Right lobe of liver (tissue), 6 donors: Measurements from ENCODE around the gene SRCIN1. TPM values are rescaled to one million over a fixed set of nuclear protein-coding genes. Genes with fewer than 3 reads are reported as not detected.
"Not testable (repeated sequence)": the region's sequence is repeated elsewhere in the genome, so short reads cannot be mapped to it uniquely, and the experiment has no call there.

Experiments used
- ATAC-seq, 4 donors: fragments of 200-7000 bp; cut with Tn5 transposase; one replicate each; pipeline ENCODE4 v1.9.1; 2020; ENCODE audit warnings: mild to moderate bottlenecking in 4 of 4, moderate library complexity in 4 of 4
- DNase-seq, 3 donors: peaks; one replicate each; pipeline ENCODE4 v3.0.0-alpha.2; 2020
- H3K27ac ChIP-seq, 3 donors: fragments of 200-600 bp; one replicate each; pipeline ENCODE4 v1.8.0; 2022
- H3K27me3 ChIP-seq, 2 donors: fragments of 200-600 bp; one replicate each; pipeline ENCODE4 v1.8.0; 2022
- H3K36me3 ChIP-seq, 4 donors: fragments of 200-600 bp; sonication (generic) in 1 of 4; one replicate each; pipeline versions ENCODE4 v1.5.1 to v1.8.0; 2017 to 2022; ENCODE audit warnings: control low read depth in 1 of 4
- H3K4me1 ChIP-seq, 4 donors: fragments of 200-600 bp; sonication (generic) in 1 of 4; one replicate each; pipeline versions ENCODE4 v1.5.1 to v1.8.0; 2017 to 2022; ENCODE audit warnings: control low read depth in 1 of 4
- H3K4me3 ChIP-seq, 3 donors: fragments of 200-600 bp; one replicate each; pipeline ENCODE4 v1.8.0; 2022
- H3K9me3 ChIP-seq, 4 donors: fragments of 200-600 bp; sonication (generic) in 1 of 4; one replicate each; pipeline versions ENCODE4 v1.5.1 to v1.8.0; 2017 to 2022; ENCODE audit warnings: control low read depth in 1 of 4
- CTCF ChIP-seq, 4 donors: fragments of 200-600 bp in 3 of 4; fragments of 450-650 bp in 1 of 4; IDR thresholded peaks; one replicate each; pipeline versions ENCODE4 v1.5.1 to v1.8.0; 2016 to 2022; ENCODE audit warnings: antibody characterized with exemption in 4 of 4, mild to moderate bottlenecking in 2 of 4
- POLR2A ChIP-seq: fragments of 450-650 bp; IDR thresholded peaks from one replicate; pipeline ENCODE4 v1.6.1; 2017; ENCODE audit warnings: antibody characterized with exemption, mild to moderate bottlenecking
- WGBS: methylation state at CpG from one replicate; pipeline ENCODE4 v1.1.6; 2018; ENCODE audit warnings: low coverage, low lambda C conversion rate; ENCODE audit not compliant: insufficient coverage; ENCODE audit errors: missing lambda C conversion rate; 5-methylcytosine and 5-hydroxymethylcytosine counted together
- intact Hi-C, 2 donors: fragments of 100-400 bp; cut with DNase I; formaldehyde crosslinking; loops; one replicate each; pipeline versions ENCODE4 v1.11.2 to v1.14.1; 2022
- total RNA-seq, 6 experiments: library from RNA; depleted of rRNA in 2 of 6; stranded (reverse); fragments of >200 nt in 2 of 6; fragmentation: NEBNext Ultra II Directional in 3 of 6; extraction: Animal tissue kit (Norgen Biotek cat#: 25700) in 3 of 6; gene quantifications; one replicate each; pipeline versions ENCODE4 v1.1.0 to v1.2.4, GENCODE V29; 2016 to 2023
- donor health status: DM: no; HTN: yes; CAD: no.
- donor health status: DM: no; HTN: no; CAD: no.
- donor health status: DM: no; HTN: no; CAD: no.
- donor health status: DM: no; HTN: yes; CAD: no.
- donor health status: DM: no; HTN: yes; CAD: no.

SRCIN1 gene
- total RNA-seq, 6 experiments from 2014 or later = 5.6 to 17.6 (median 11.5) TPM

- H3K9me3 ChIP-seq = no peaks in the 10 kb centered on the region
- H3K4me3 ChIP-seq = no peak overlapping the region
- 61% methylated on average over 3 of the region's 3 CpGs for WGBS
- no peaks in the 10 kb centered on the region for H3K4me1 ChIP-seq
- H3K27ac ChIP-seq = no peak overlapping the region
- H3K36me3 ChIP-seq = no peaks in the 10 kb centered on the region
- TF ChIP-seq CTCF (IDR thresholded peaks at IDR 0.05) = no peak
- no peak for TF ChIP-seq POLR2A
- peak in 1 of 4 donors; percentile 45 for ATAC-seq
- intact Hi-C loops = no loop called here
- no peaks in the 10 kb centered on the region for H3K27me3 ChIP-seq
- peak in 1 of 3 donors; percentile 33 for DNase-seq
These were observed 22.7 kb upstream of the SRCIN1 start for GRCh38 chr17:38628441-38628840.

DNA sequence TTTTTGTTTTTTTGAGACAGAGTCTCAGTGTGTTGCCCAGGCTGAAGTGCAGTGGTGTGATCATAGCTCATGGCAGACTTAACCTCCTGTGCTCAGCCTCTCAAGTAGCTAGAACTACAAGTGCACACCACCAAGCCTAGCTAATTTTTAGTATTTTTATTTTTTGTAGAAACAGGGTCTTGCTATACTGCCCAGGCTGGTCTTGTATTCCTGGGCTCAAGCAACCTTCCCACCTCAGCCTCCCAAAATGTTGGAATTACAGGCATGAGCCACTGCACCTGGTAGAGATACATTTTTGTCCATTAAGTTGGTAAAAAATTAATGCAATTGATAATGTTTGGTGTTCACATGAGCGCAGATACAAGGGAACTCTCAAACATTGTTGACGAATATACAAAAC, 22.2 kb upstream of the SRCIN1 start:
- no peaks in the 10 kb centered on the region for H3K4me1 ChIP-seq
- H3K36me3 ChIP-seq = no peaks in the 10 kb centered on the region
- H3K27ac ChIP-seq = no peak overlapping the region
- TF ChIP-seq CTCF (IDR thresholded peaks at IDR 0.05) (no peak), POLR2A (no peak)
- 93% methylated on average over 2 of the region's 2 CpGs for WGBS
- peak in 1 of 3 donors; percentile 1 for DNase-seq
- intact Hi-C loops = no loop called here
- H3K27me3 ChIP-seq = no peaks in the 10 kb centered on the region
- no peaks in the 10 kb centered on the region for H3K9me3 ChIP-seq
- ATAC-seq = peak in 1 of 4 donors; percentile 19
- H3K4me3 ChIP-seq = no peak overlapping the region

DNA sequence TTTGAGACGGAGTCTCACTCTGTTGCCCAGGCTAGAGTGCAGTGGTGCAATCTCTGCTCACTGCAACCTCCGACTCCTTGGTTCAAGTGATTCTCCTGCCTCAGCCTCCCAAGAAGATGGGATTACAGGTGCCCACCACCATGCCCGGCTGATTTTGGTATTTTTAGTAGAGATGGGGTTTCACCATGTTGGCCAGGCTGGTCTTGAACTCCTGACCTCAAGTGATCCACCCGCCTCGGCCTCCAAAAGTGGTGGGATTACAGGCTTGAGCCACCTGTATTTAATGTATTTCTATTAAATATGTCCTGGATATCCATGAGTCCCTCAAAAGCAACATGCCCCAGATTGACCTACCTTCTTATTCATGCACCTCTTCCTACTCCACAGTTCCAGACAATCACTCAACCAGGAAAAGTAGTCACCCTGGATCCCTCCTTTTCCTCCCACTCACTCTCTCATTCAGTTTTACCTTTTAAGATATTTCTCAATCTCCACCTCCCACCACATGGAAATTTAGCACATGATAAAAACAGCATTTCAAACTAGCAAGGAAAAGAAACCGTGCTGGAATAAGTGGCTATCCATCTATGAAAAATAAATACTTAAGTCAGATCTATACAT, 21.0 kb upstream of the SRCIN1 start:
- H3K4me3 ChIP-seq, H3K9me3 ChIP-seq, H3K27ac ChIP-seq, H3K27me3 ChIP-seq, intact Hi-C loops, ATAC-seq, H3K4me1 ChIP-seq, H3K36me3 ChIP-seq: not testable (repeated sequence)
- WGBS = 88% methylated on average over 6 of the region's 6 CpGs
- DNase-seq = peak in 1 of 3 donors; percentile 1

- intact Hi-C loops = no loop called here
- DNase-seq (no peak), ATAC-seq (no peak)
- H3K9me3 ChIP-seq = no peaks in the 10 kb centered on the region
- no peak for TF ChIP-seq CTCF (IDR thresholded peaks at IDR 0.05)
- no peak for TF ChIP-seq POLR2A
- H3K4me1 ChIP-seq = no peaks in the 10 kb centered on the region
- no peak overlapping the region for H3K4me3 ChIP-seq
- no peaks in the 10 kb centered on the region for H3K36me3 ChIP-seq
- no peaks in the 10 kb centered on the region for H3K27me3 ChIP-seq
- H3K27ac ChIP-seq = no peak overlapping the region
These were observed 19.7 kb upstream of the SRCIN1 start for GRCh38 chr17:38625482-38625881.

DNA sequence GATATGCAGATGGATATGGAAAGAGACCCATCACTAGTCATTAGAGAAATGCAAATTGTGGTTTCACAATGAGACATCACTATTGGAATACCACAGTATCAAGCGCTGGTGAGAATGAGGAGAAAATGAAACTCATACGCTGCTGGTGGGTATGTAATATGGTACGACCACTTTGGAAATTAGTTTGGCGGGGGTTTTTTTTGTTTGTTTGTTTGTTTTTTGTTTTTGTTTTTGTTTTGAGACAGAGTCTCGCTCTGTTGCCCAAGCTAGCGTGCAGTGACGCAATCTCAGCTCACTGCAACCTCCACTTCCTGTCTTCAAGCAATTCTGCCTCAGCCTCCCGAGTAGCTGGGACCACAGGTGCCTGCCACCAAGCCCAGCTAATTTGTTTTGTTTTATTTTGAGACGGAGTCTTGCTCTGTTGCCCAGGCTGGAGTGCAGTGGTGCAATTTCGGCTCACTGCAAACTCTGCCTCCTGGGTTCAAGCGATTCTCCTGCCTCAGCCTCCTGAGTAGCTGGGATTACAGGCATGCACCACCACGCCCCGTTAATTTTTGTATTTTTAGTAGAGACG, 19.1 kb upstream of the SRCIN1 start:
- H3K4me3 ChIP-seq, H3K36me3 ChIP-seq, H3K27ac ChIP-seq, H3K9me3 ChIP-seq, ATAC-seq, H3K4me1 ChIP-seq, H3K27me3 ChIP-seq, intact Hi-C loops: not testable (repeated sequence)
- 66% methylated on average over 13 of the region's 14 CpGs for WGBS
- DNase-seq = peak in 1 of 3 donors; percentile 6
